HepG2 (cell line): ENCODE data around the gene ZNF865. TPM values are rescaled to one million over a fixed set of nuclear protein-coding genes. Genes with fewer than 3 reads are reported as not detected.
A peak's percentile ranks its signal among the peaks of the same experiment; 100 is the strongest.

ENCODE experiments used
- ATAC-seq: fragments of 200-7000 bp; cut with Tn5 transposase; 3 replicates; pipeline ENCODE4 v1.9.1; 2020; ENCODE audit warnings: mild to moderate bottlenecking, moderate library complexity
- BruUV-seq: library from RNA; stranded (reverse); fragments of 400-500 nt; replicated peaks from 2 replicates; lab custom pipeline; 2021; lab: Mats Ljungman, UMichigan
- CTCF ChIA-PET: fragments of 300-600 bp; formaldehyde crosslinking; extraction: SDS; loops from one replicate; lab custom pipeline; 2021; ENCODE audit warnings: low total read pairs, inconsistent platforms, low intra/inter-chr PET ratio; lab: Yijun Ruan, JAX
- POLR2A ChIA-PET: fragments of 350-600 bp; sonication (Branson Sonifier 250); formaldehyde crosslinking; loops from one replicate; lab custom pipeline; 2020; ENCODE audit warnings: antibody characterized with exemption, inconsistent platforms; lab: Yijun Ruan, JAX
- DNase-seq: peaks from one replicate; pipeline ENCODE4 v3.0.0-alpha.2; 2015; ENCODE audit warnings: low spot score
- FAIRE-seq: peaks from 3 replicates; lab custom pipeline; 2011; peaks lifted over from hg19 to GRCh38; lab: Jason Lieb, UNC
- H2AFZ ChIP-seq: one replicate; pipeline ENCODE4 v1.6.1; 2011; ENCODE audit warnings: low read length, inconsistent platforms
- H3K27ac ChIP-seq: fragments of 300-600 bp; 3 replicates; pipeline ENCODE4 v1.8.0; 2011; ENCODE audit warnings: mixed run types, mild to moderate bottlenecking, mixed read lengths, low read length, inconsistent platforms; ENCODE audit not compliant: insufficient read depth; ENCODE audit errors: extremely low read length
- H3K27me3 ChIP-seq, 2 experiments: fragments of 200-600 bp in 1 of 2; 2 replicates in 1 of 2; 3 replicates in 1 of 2; pipeline versions ENCODE4 v1.6.0 to v1.8.0; 2011; ENCODE audit warnings: low read length in 2 of 2, mild to moderate bottlenecking in 2 of 2, moderate library complexity in 2 of 2, inconsistent platforms in 1 of 2; ENCODE audit not compliant: insufficient read depth in 2 of 2, control insufficient read depth in 1 of 2
- H3K36me3 ChIP-seq, 2 experiments: fragments of 200-600 bp in 1 of 2; replicated peaks in 1 of 2; 2 replicates in 1 of 2; 3 replicates in 1 of 2; pipeline versions ENCODE4 v1.5.1 to v1.8.0; 2011; ENCODE audit warnings: low read length in 2 of 2, inconsistent platforms in 1 of 2; ENCODE audit not compliant: insufficient read depth in 2 of 2, control insufficient read depth in 1 of 2
- H3K4me1 ChIP-seq: 2 replicates; pipeline ENCODE4 v1.5.1; 2012; ENCODE audit warnings: low read length, inconsistent platforms; ENCODE audit not compliant: insufficient read depth
- H3K4me2 ChIP-seq: 2 replicates; pipeline ENCODE4 v1.6.0; 2011; ENCODE audit warnings: low read depth, low read length, inconsistent platforms
- H3K4me3 ChIP-seq, 3 experiments: fragments of 200-600 bp in 1 of 3; sonication (generic), shearing (Covaris generic) in 1 of 3; replicated peaks in 1 of 3; 2 replicates each; pipeline ENCODE4 v1.5.1; 2011 to 2016; ENCODE audit warnings: low read length in 3 of 3, inconsistent platforms in 2 of 3, low read depth in 2 of 3, mild to moderate bottlenecking in 2 of 3, control low read depth in 1 of 3, mixed read lengths in 1 of 3; ENCODE audit not compliant: insufficient read depth in 1 of 3
- H3K79me2 ChIP-seq: one replicate; pipeline ENCODE4 v1.6.1; 2011; ENCODE audit warnings: low read length, inconsistent platforms; ENCODE audit not compliant: insufficient read depth
- H3K9ac ChIP-seq: 2 replicates; pipeline ENCODE4 v1.6.0; 2011; ENCODE audit warnings: mild to moderate bottlenecking, low read depth, low read length, inconsistent platforms; ENCODE audit not compliant: insufficient read depth
- H3K9me3 ChIP-seq: 2 replicates; pipeline ENCODE4 v1.5.1; 2012; ENCODE audit warnings: mild to moderate bottlenecking, low read length
- H4K20me1 ChIP-seq: 2 replicates; pipeline ENCODE4 v1.6.0; 2011; ENCODE audit warnings: inconsistent platforms, mild to moderate bottlenecking, low read length, moderate library complexity; ENCODE audit not compliant: insufficient read depth
- BRD4 ChIP-seq: sonication (generic); formaldehyde crosslinking; IDR thresholded peaks from 2 replicates; pipeline ENCODE4 v1.4.0; 2020; ENCODE audit warnings: missing genetic modification reagents
- CENPX ChIP-seq: sonication (generic); formaldehyde crosslinking; IDR thresholded peaks from 2 replicates; pipeline ENCODE4 v1.9.0; 2021; ENCODE audit warnings: mild to moderate bottlenecking, missing genetic modification reagents, moderate library complexity
- ELF1 ChIP-seq: sonication (generic); formaldehyde crosslinking; IDR thresholded peaks from 2 replicates; pipeline ENCODE4 v1.4.0; 2020; ENCODE audit warnings: missing genetic modification reagents
- GPBP1L1 ChIP-seq: sonication (generic); formaldehyde crosslinking; IDR thresholded peaks from 2 replicates; pipeline ENCODE4 v1.5.0; 2020; ENCODE audit warnings: mild to moderate bottlenecking, missing genetic modification reagents
- HOXA9 ChIP-seq: sonication (generic); formaldehyde crosslinking; IDR thresholded peaks from 2 replicates; pipeline ENCODE4 v1.8.1; 2022; ENCODE audit warnings: missing genetic modification reagents, mild to moderate bottlenecking, moderate library complexity, borderline replicate concordance
- JARID2 ChIP-seq: sonication (generic); formaldehyde crosslinking; IDR thresholded peaks from 2 replicates; pipeline ENCODE4 v1.8.1; 2023; ENCODE audit warnings: missing genetic modification reagents, inconsistent platforms; ENCODE audit not compliant: insufficient replicate concordance
- MBNL3 ChIP-seq: fragments of 250-450 bp; sonication (Bioruptor Pico); conservative IDR thresholded peaks from 2 replicates; pipeline ENCODE4 v1.8.0; 2022; ENCODE audit warnings: mild to moderate bottlenecking, inconsistent platforms
- MLX ChIP-seq: IDR thresholded peaks from 2 replicates; pipeline ENCODE4 v1.6.1; 2016
- RELA ChIP-seq: sonication (generic); formaldehyde crosslinking; IDR thresholded peaks from 2 replicates; pipeline ENCODE4 v1.4.0; 2020; ENCODE audit warnings: missing genetic modification reagents
- REPIN1 ChIP-seq: sonication (generic); formaldehyde crosslinking; IDR thresholded peaks from 2 replicates; pipeline ENCODE4 v1.8.0; 2022; ENCODE audit warnings: missing genetic modification reagents, low read depth, mild to moderate bottlenecking, borderline replicate concordance
- SATB2 ChIP-seq: sonication (generic); formaldehyde crosslinking; IDR thresholded peaks from 2 replicates; pipeline ENCODE4 v1.5.0; 2020; ENCODE audit warnings: missing genetic modification reagents
- SMARCC2 ChIP-seq: fragments of 450-650 bp; IDR thresholded peaks from 2 replicates; pipeline ENCODE4 v1.6.1; 2017; ENCODE audit warnings: antibody characterized with exemption, mild to moderate bottlenecking
- TAF15 ChIP-seq: fragments of 200-400 bp; formaldehyde crosslinking; IDR thresholded peaks from one replicate; pipeline ENCODE4 v1.6.1; 2018; ENCODE audit warnings: mild to moderate bottlenecking, low read depth, low read length; ENCODE audit not compliant: poor library complexity, severe bottlenecking
- ZFP36 ChIP-seq: fragments of 150-350 bp; IDR thresholded peaks from 2 replicates; pipeline ENCODE4 v1.6.1; 2018; ENCODE audit warnings: borderline replicate concordance, low read length, low read depth; ENCODE audit not compliant: partially characterized antibody
- ZHX2 ChIP-seq, 2 experiments: sonication (generic) in 1 of 2; formaldehyde crosslinking in 1 of 2; IDR thresholded peaks; 2 replicates each; pipeline versions ENCODE4 v1.6.1 to v1.9.0; 2014 to 2022; ENCODE audit warnings: antibody characterized with exemption in 1 of 2, borderline replicate concordance in 1 of 2, inconsistent platforms in 1 of 2, low read depth in 1 of 2, missing genetic modification reagents in 1 of 2
- ZNF205 ChIP-seq: IDR thresholded peaks from 2 replicates; pipeline ENCODE4 v1.6.1; 2018; ENCODE audit warnings: missing biosample characterization, missing genetic modification reagents
- WGBS: methylation state at CpG from one replicate; pipeline ENCODE4 v1.1.6; 2017; ENCODE audit warnings: low lambda C conversion rate; 5-methylcytosine and 5-hydroxymethylcytosine counted together
- in situ Hi-C: cut with HindIII; loops from 2 replicates; pipeline ENCODE4 v1.10.0; 2017; ENCODE audit warnings: low pct_unique_long_range_greater_than_20kb; ENCODE audit not compliant: extremely low pct_ligation_motif_present
- intact Hi-C: fragments of 100-400 bp; cut with micrococcal nuclease; formaldehyde crosslinking; loops from one replicate; pipeline ENCODE4 v1.10.0; 2022; ENCODE audit not compliant: unreplicated experiment
- polyA plus RNA-seq, 8 experiments: library from polyadenylated mRNA; depleted of rRNA in 3 of 8; stranded (reverse) in 7 of 8; unstranded in 1 of 8; fragments of >200 nt; fragmentation: Illumina TruSeq in 4 of 8; extraction: Trizol in 4 of 8; gene quantifications; 2 replicates each; pipeline versions ENCODE4 v1.2.1 to v1.2.3, GENCODE V29; 2011 to 2016; ENCODE audit warnings: low read depth in 4 of 8, missing spikeins in 1 of 8, mixed read lengths in 1 of 8; ENCODE audit not compliant: insufficient read depth in 1 of 8
- total RNA-seq, 5 experiments: library from RNA; depleted of rRNA; stranded (reverse); fragments of >200 nt; fragmentation: Illumina TruSeq; extraction: Trizol; gene quantifications; 2 replicates each; pipeline ENCODE4 v1.2.3, GENCODE V29; 2016; ENCODE audit warnings: low read depth in 1 of 5

ZNF865 gene
- total and polyA plus RNA-seq, 2 of the 13 experiments (the other 11 are each of a cell fraction or from before 2014, with no cell fraction given) = 0.93 to 1.0 TPM

GRCh38 chr19:55653651-55654322 is 48.3 kb downstream of the ZNF865 start:
- peaks cover 0 to 2% of the 10 kb centered on the region in 2 experiments; a peak in 3 of 5 replicates for H3K36me3 ChIP-seq
- FAIRE-seq (no peak), DNase-seq (peak; percentile 97), ATAC-seq (peak; percentile 47)
- no peaks in the 10 kb centered on the region for H3K9me3 ChIP-seq
- H3K9ac ChIP-seq = peak overlapping the region; percentile 99
- H3K4me3 ChIP-seq = peak overlapping the region; percentile 85 to 99 (median 97)
- WGBS = under 1% methylated on average over 43 of the region's 57 CpGs
- H3K4me1 ChIP-seq = peaks cover 32% of the 10 kb centered on the region
- CTCF ChIA-PET = interaction anchor here (0.7 to 2.3 kb wide), 4 partner anchors 9 to 21 kb away, joined by 3 to 21 read pairs (median 6); no protein-coding TSS in a partner anchor
- peak overlapping the region; percentile 99 for H3K27ac ChIP-seq
- H4K20me1 ChIP-seq = peaks cover 34% of the 10 kb centered on the region
- in situ Hi-C loops (no loop called here), intact Hi-C loops (no loop called here)
- POLR2A ChIA-PET = interaction anchor here (0.7 to 2.1 kb wide), 26 partner anchors 9 to 1464 kb away, joined by 3 to 27 read pairs (median 6); partner anchors contain the start of genes EPN1, FIZ1, HSPBP1 and ISOC2
- peaks cover 35% of the 10 kb centered on the region for H3K79me2 ChIP-seq
- H2AFZ ChIP-seq = no peak overlapping the region
- TSS peak; percentile 82 for BruUV-seq
- peak overlapping the region; percentile 91 for H3K4me2 ChIP-seq
- H3K27me3 ChIP-seq = no peaks in the 10 kb centered on the region; a peak in 1 of 5 replicates
- TF ChIP-seq ZHX2 (IDR thresholded peaks at IDR 0.05; ENCODE audit: low read depth) = no peak
- TF ChIP-seq ZHX2 (CRISPR knock-in tag; IDR thresholded peaks at IDR 0.05; ENCODE audit: borderline replicate concordance) = no peak
- peak; percentile 83; the same call in 1 of the 2 replicates for TF ChIP-seq REPIN1 (CRISPR knock-in tag)
- TF ChIP-seq SMARCC2 = no peak
- no peak for TF ChIP-seq GPBP1L1
- peak; percentile 98 for TF ChIP-seq ELF1 (CRISPR knock-in tag)
- no peak for TF ChIP-seq ZNF205 (CRISPR knock-in tag)
- no peak for TF ChIP-seq MBNL3
- no peak for TF ChIP-seq SATB2 (CRISPR knock-in tag)
- TF ChIP-seq RELA = no peak
- no peak for TF ChIP-seq ZFP36
- no peak for TF ChIP-seq MLX (CRISPR knock-in tag)
- TF ChIP-seq CENPX (CRISPR knock-in tag) = no peak
- no peak for TF ChIP-seq HOXA9
- TF ChIP-seq JARID2 (CRISPR knock-in tag) = no peak
- TF ChIP-seq BRD4 (CRISPR knock-in tag) = no peak
- TF ChIP-seq TAF15 = no peak
